Measurements from ENCODE around the gene OR2C3.

DNA sequence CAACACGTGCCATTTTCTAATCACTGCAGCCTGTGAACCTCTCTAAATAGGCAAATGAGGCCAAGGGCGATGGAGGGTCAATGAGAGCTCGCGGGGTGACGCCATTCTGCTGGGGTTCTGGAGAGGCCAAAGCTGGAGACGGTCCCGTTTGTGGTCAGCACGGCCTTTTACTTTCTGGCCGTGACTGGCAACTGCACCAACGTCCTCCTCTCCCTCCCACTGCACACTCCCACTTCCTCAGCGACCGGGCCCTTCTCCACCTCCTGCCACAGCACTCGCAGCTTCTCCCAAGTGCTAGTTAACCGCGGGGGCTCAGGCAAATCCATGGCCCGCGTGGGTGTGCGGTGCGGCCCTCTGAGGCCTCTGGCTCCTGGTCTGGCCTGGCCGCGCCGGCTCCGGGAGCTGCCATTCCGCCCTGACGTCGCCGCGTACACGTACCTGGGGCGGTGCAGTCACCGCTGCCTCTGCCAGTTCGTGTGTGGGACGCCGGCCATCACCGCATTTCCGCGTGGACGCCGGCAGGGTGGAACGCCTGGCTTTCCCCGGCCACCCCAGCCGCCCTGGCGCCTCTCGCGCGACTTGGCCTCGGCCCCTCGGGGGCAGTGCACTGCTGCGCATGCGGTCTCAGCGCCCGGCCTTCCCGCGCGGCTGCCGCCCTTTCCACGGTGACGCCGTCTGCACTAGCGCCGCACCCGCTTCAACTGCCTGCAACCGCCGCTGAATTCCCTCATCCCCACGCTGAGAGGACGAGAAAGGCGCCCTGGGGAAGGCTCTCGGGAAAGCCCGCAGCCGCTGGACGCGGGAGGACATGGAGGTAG, 18.2 kb downstream of the OR2C3 start:
- TF ChIP-seq CTCF (conservative IDR thresholded peaks at IDR 0.05; ENCODE audit: low read length) (no peak), EZH2phosphoT487 (IDR thresholded peaks at IDR 0.05; ENCODE audit: borderline replicate concordance) (no peak)

Data from Loucy (cell line).